ENCODE measurements around the gene ZDHHC12.

The ZDHHC12 gene

GRCh38 chr9:128735373-128735772 is 11.4 kb upstream of the ZDHHC12 start:
- Histone ChIP-seq H3K27me3 (ENCODE audit: insufficient read depth, low read depth, severe bottlenecking) (no peaks in the 10 kb centered on the region), H3K4me3 (ENCODE audit: low read depth, low read length) (no peak overlapping the region), H3K27ac (no peak overlapping the region), H3K36me3 (peaks cover 42% of the 10 kb centered on the region), H3K9me3 (ENCODE audit: severe bottlenecking) (no peaks in the 10 kb centered on the region)
- no peak for DNase-seq
- TF ChIP-seq CTCF (IDR thresholded peaks at IDR 0.05; ENCODE audit: low read depth, low read length): no peak

- Histone ChIP-seq H3K36me3 (peaks cover 32% of the 10 kb centered on the region), H3K27me3 (ENCODE audit: insufficient read depth, low read depth, severe bottlenecking) (no peaks in the 10 kb centered on the region), H3K27ac (peak overlapping the region; percentile 50), H3K9me3 (ENCODE audit: severe bottlenecking) (no peaks in the 10 kb centered on the region), H3K4me3 (ENCODE audit: low read depth, low read length) (no peak overlapping the region)
- peak; percentile 98 for DNase-seq
- TF ChIP-seq CTCF (IDR thresholded peaks at IDR 0.05; ENCODE audit: low read depth, low read length): peak; percentile 92
Measured at GRCh38 chr9:128733256-128733655, 9.3 kb upstream of the ZDHHC12 start.

GRCh38 chr9:128732576-128732975 is 8.6 kb upstream of the ZDHHC12 start:
- H3K4me3 ChIP-seq (ENCODE audit: low read depth, low read length): no peak overlapping the region
- H3K9me3 ChIP-seq (ENCODE audit: severe bottlenecking): no peaks in the 10 kb centered on the region
- H3K36me3 ChIP-seq: peaks cover 31% of the 10 kb centered on the region
- no peak for TF ChIP-seq CTCF (IDR thresholded peaks at IDR 0.05; ENCODE audit: low read depth, low read length)
- no peaks in the 10 kb centered on the region for H3K27me3 ChIP-seq (ENCODE audit: insufficient read depth, low read depth, severe bottlenecking)
- no peak for DNase-seq
- H3K27ac ChIP-seq: no peak overlapping the region; the same call in 1 of the 2 replicates

- no peak for DNase-seq
- Histone ChIP-seq H3K36me3 (peaks cover 25% of the 10 kb centered on the region), H3K27ac (no peak overlapping the region), H3K9me3 (ENCODE audit: severe bottlenecking) (no peaks in the 10 kb centered on the region), H3K4me3 (ENCODE audit: low read depth, low read length) (no peak overlapping the region), H3K27me3 (ENCODE audit: insufficient read depth, low read depth, severe bottlenecking) (no peaks in the 10 kb centered on the region)
- TF ChIP-seq CTCF (IDR thresholded peaks at IDR 0.05; ENCODE audit: low read depth, low read length): no peak
Measured at GRCh38 chr9:128731691-128732090, 7.8 kb upstream of the ZDHHC12 start.

- Histone ChIP-seq H3K36me3 (peaks cover 25% of the 10 kb centered on the region), H3K27ac (no peak overlapping the region), H3K4me3 (ENCODE audit: low read depth, low read length) (no peak overlapping the region), H3K9me3 (ENCODE audit: severe bottlenecking) (no peaks in the 10 kb centered on the region), H3K27me3 (ENCODE audit: insufficient read depth, low read depth, severe bottlenecking) (no peaks in the 10 kb centered on the region)
- TF ChIP-seq CTCF (IDR thresholded peaks at IDR 0.05; ENCODE audit: low read depth, low read length): no peak
- DNase-seq: no peak
Measured at GRCh38 chr9:128731093-128731492, 7.2 kb upstream of the ZDHHC12 start.

- Histone ChIP-seq H3K36me3 (peaks cover 20% of the 10 kb centered on the region), H3K4me3 (ENCODE audit: low read depth, low read length) (no peak overlapping the region), H3K27ac (peak overlapping the region; percentile 16), H3K9me3 (ENCODE audit: severe bottlenecking) (no peaks in the 10 kb centered on the region), H3K27me3 (ENCODE audit: insufficient read depth, low read depth, severe bottlenecking) (no peaks in the 10 kb centered on the region)
- no peak for TF ChIP-seq CTCF (IDR thresholded peaks at IDR 0.05; ENCODE audit: low read depth, low read length)
- no peak for DNase-seq
Measured at GRCh38 chr9:128729766-128730517, 6.0 kb upstream of the ZDHHC12 start.

All from WERI-Rb-1 (cell line).